ENCODE data around the gene TGIF2. TPM values are rescaled to one million over a fixed set of nuclear protein-coding genes. Genes with fewer than 3 reads are reported as not detected.

TGIF2 gene
- 4.5 TPM for total RNA-seq
- long read RNA-seq, transcript TGIF2-201 (3 exons, 3,406 nt): major isoform, 5 of 6 reads
- long read RNA-seq, partial matches to known transcripts: 0 of 6 reads
- long read RNA-seq, other reads (novel, unspliced or antisense): 1 of 6 reads

- intact Hi-C loops (cut with DNase I): loop anchor here (5.0 kb wide), 1 partner anchor 34 kb away; the partner anchor contains the start of gene RAB5IF
- ATAC-seq (peak; percentile 85), DNase-seq (ENCODE audit: missing footprints) (peak; percentile 85)
Measured at GRCh38 chr20:36573103-36573797, at the start of gene TGIF2. TGIF2 (plus strand) TSS chr20:36573597; CDS start chr20:36578775, 5,178 bp downstream.

GRCh38 chr20:36525620-36526365 lies 47.6 kb upstream of the TGIF2 start:
- ATAC-seq (no peak), DNase-seq (ENCODE audit: missing footprints) (no peak)
- intact Hi-C loops (cut with DNase I): no loop called here

- intact Hi-C loops (cut with DNase I): no loop called here
- ATAC-seq (no peak), DNase-seq (ENCODE audit: missing footprints) (no peak)
Measured at GRCh38 chr20:36526521-36527011, 46.8 kb upstream of the TGIF2 start.

- intact Hi-C loops (cut with DNase I): no loop called here
- ATAC-seq (no peak), DNase-seq (ENCODE audit: missing footprints) (no peak)
Measured at GRCh38 chr20:36527331-36528125, 45.9 kb upstream of the TGIF2 start.

GRCh38 chr20:36528176-36528874 lies 45.1 kb upstream of the TGIF2 start:
- DNase-seq (ENCODE audit: missing footprints): no peak
- no peak for ATAC-seq
- intact Hi-C loops (cut with DNase I): no loop called here

GRCh38 chr20:36528875-36529417 lies 44.5 kb upstream of the TGIF2 start:
- DNase-seq (ENCODE audit: missing footprints) (no peak), ATAC-seq (no peak)
- intact Hi-C loops (cut with DNase I): no loop called here

GRCh38 chr20:36532388-36532787 lies 41.0 kb upstream of the TGIF2 start:
- no peak for DNase-seq (ENCODE audit: missing footprints)
- intact Hi-C loops (cut with DNase I): no loop called here
- no peak for ATAC-seq

GRCh38 chr20:36532822-36533221 lies 40.6 kb upstream of the TGIF2 start:
- intact Hi-C loops (cut with DNase I): no loop called here
- ATAC-seq: no peak
- no peak for DNase-seq (ENCODE audit: missing footprints)

GRCh38 chr20:36538026-36538722 lies 35.2 kb upstream of the TGIF2 start:
- DNase-seq (ENCODE audit: missing footprints): no peak
- intact Hi-C loops (cut with DNase I): no loop called here
- ATAC-seq: no peak

- ATAC-seq (peak; percentile 1), DNase-seq (ENCODE audit: missing footprints) (no peak)
- intact Hi-C loops (cut with DNase I): loop anchor here (2.0 to 10.0 kb wide), 4 partner anchors 43 to 214 kb away; partner anchors contain the start of gene RAB5IF
Measured at GRCh38 chr20:36540551-36541211, 32.7 kb upstream of the TGIF2 start.

GRCh38 chr20:36541227-36541767 lies 32.1 kb upstream of the TGIF2 start, which contains the start of gene MYL9:
MYL9 (plus strand) TSS chr20:36541519; CDS start chr20:36544885, 3,366 bp downstream.
- intact Hi-C loops (cut with DNase I): loop anchor here (2.0 to 10.0 kb wide), 4 partner anchors 44 to 214 kb away; partner anchors contain the start of gene RAB5IF
- ATAC-seq: peak; percentile 91
- DNase-seq (ENCODE audit: missing footprints): peak; percentile 97

GRCh38 chr20:36541768-36542488 lies 31.5 kb upstream of the TGIF2 start:
- ATAC-seq: peak; percentile 54
- intact Hi-C loops (cut with DNase I): loop anchor here (2.0 to 10.0 kb wide), 4 partner anchors 45 to 213 kb away; partner anchors contain the start of gene RAB5IF
- DNase-seq (ENCODE audit: missing footprints): no peak

GRCh38 chr20:36542516-36543183 lies 30.7 kb upstream of the TGIF2 start:
- no peak for ATAC-seq
- DNase-seq (ENCODE audit: missing footprints): no peak
- intact Hi-C loops (cut with DNase I): loop anchor here (5.0 to 10.0 kb wide), 3 partner anchors 45 to 212 kb away; partner anchors contain the start of gene RAB5IF

- intact Hi-C loops (cut with DNase I): loop anchor here (5.0 to 10.0 kb wide), 3 partner anchors 46 to 211 kb away; partner anchors contain the start of gene RAB5IF
- peak; percentile 89 for DNase-seq (ENCODE audit: missing footprints)
- ATAC-seq: peak; percentile 61
Measured at GRCh38 chr20:36543184-36544133, 29.9 kb upstream of the TGIF2 start.
